Measurements from ENCODE around the gene CA6.
A peak's percentile ranks its signal among the peaks of the same experiment; 100 is the strongest.
"Not testable (repeated sequence)": the region's sequence is repeated elsewhere in the genome, so short reads cannot be mapped to it uniquely, and the experiment has no call there.

Gene CA6

GRCh38 chr1:8969937-8970336 lies 24.3 kb downstream of the CA6 start:
- no peak for DNase-seq (ENCODE audit: low read depth)

GRCh38 chr1:8970870-8971337 lies 25.2 kb downstream of the CA6 start:
- DNase-seq (ENCODE audit: low read depth) = no peak

GRCh38 chr1:8974551-8974950 lies 28.9 kb downstream of the CA6 start:
- no peak for DNase-seq (ENCODE audit: low read depth)

- no peak for DNase-seq (ENCODE audit: low read depth)
These were observed 30.7 kb downstream of the CA6 start for GRCh38 chr1:8976338-8976737.

- DNase-seq (ENCODE audit: low read depth) = no peak
These were observed 31.3 kb downstream of the CA6 start for GRCh38 chr1:8976896-8977450.

- DNase-seq (ENCODE audit: low read depth) = no peak
These were observed 35.0 kb downstream of the CA6 start for GRCh38 chr1:8980656-8981055.

GRCh38 chr1:8981169-8981568 lies 35.5 kb downstream of the CA6 start:
- DNase-seq (ENCODE audit: low read depth) = no peak

GRCh38 chr1:8984203-8984602 lies 38.5 kb downstream of the CA6 start:
- DNase-seq (ENCODE audit: low read depth) = no peak

- DNase-seq (ENCODE audit: low read depth) = no peak
These were observed 39.3 kb downstream of the CA6 start for GRCh38 chr1:8984990-8985389.

GRCh38 chr1:8985915-8986813 lies 40.5 kb downstream of the CA6 start:
- peak; percentile 67 for DNase-seq (ENCODE audit: low read depth)

- DNase-seq (ENCODE audit: low read depth) = no peak
These were observed 41.1 kb downstream of the CA6 start for GRCh38 chr1:8986814-8987190.

- no peak for DNase-seq (ENCODE audit: low read depth)
These were observed 42.4 kb downstream of the CA6 start for GRCh38 chr1:8987881-8988617.

GRCh38 chr1:8988618-8988967 lies 42.9 kb downstream of the CA6 start:
- DNase-seq (ENCODE audit: low read depth) = no peak

GRCh38 chr1:8989061-8989460 lies 43.4 kb downstream of the CA6 start:
- no peak for DNase-seq (ENCODE audit: low read depth)

- DNase-seq (ENCODE audit: low read depth) = no peak
These were observed 44.2 kb downstream of the CA6 start for GRCh38 chr1:8989821-8990220.

- DNase-seq (ENCODE audit: low read depth) = no peak
These were observed 47.4 kb downstream of the CA6 start for GRCh38 chr1:8992936-8993687.

GRCh38 chr1:8993962-8994675 lies 48.5 kb downstream of the CA6 start:
- DNase-seq (ENCODE audit: low read depth) = not testable (repeated sequence)

GRCh38 chr1:9001534-9002214 lies 56.0 kb downstream of the CA6 start:
- DNase-seq (ENCODE audit: low read depth) = not testable (repeated sequence)

- DNase-seq (ENCODE audit: low read depth) = not testable (repeated sequence)
These were observed 56.5 kb downstream of the CA6 start for GRCh38 chr1:9002215-9002560.

- no peak for DNase-seq (ENCODE audit: low read depth)
These were observed 58.5 kb downstream of the CA6 start for GRCh38 chr1:9004031-9004699.

Measured in fibroblast of the conjunctiva (primary cell).